ENCODE measurements around the gene INHBE. TPM values are rescaled to one million over a fixed set of nuclear protein-coding genes. Genes with fewer than 3 reads are reported as not detected.
A peak's percentile ranks its signal among the peaks of the same experiment; 100 is the strongest.

The INHBE gene
- total and polyA plus RNA-seq, 12 donors: 0.01 to 1.2 (median 0.38) TPM; not detected in 5

DNA sequence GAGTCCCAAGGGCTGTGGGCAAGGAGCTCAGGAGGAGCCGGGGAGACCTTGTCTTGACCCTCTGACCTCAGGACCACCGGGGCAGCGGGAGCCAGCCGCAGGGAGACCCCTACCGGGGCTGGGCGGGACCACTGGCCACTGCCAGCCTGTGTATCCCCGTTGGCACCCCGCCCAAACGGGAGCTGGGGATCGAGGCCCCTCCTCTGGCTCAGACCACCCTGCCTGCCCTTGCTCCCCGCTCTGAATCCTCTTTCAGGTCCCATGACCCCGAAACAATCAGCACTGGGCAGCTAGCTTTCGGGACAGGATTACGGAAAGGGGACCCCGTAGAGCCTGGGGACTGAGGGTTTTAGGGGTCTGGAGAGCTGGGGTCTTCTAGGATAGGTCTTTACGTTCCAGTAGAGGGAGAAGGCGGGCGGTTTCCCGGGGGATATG lies 5.8 kb downstream of the INHBE start:
- intact Hi-C loops (cut with DNase I): loop anchor here in 3 of 10 donors (5.0 to 10.0 kb wide), 3 partner anchors 161 to 246 kb away; partner anchors contain the start of gene NXPH4 (in 1 of the 3)
- DNase-seq (no peak), ATAC-seq (no peak)
- Histone ChIP-seq H3K27me3 (peaks cover 0 to 20% (median 0%) of the 10 kb centered on the region in 7 donors), H3K4me3 (peak overlapping the region; percentile 33 to 91 (median 70)), H3K9me3 (no peaks in the 10 kb centered on the region), H3K4me1 (peaks cover 5 to 41% (median 28%) of the 10 kb centered on the region in 9 donors), H3K36me3 (no peaks in the 10 kb centered on the region), H3K27ac (peak overlapping the region in 4 of 10 donors; percentile 27 to 76 (median 63))
- TF ChIP-seq, protein P1, sequence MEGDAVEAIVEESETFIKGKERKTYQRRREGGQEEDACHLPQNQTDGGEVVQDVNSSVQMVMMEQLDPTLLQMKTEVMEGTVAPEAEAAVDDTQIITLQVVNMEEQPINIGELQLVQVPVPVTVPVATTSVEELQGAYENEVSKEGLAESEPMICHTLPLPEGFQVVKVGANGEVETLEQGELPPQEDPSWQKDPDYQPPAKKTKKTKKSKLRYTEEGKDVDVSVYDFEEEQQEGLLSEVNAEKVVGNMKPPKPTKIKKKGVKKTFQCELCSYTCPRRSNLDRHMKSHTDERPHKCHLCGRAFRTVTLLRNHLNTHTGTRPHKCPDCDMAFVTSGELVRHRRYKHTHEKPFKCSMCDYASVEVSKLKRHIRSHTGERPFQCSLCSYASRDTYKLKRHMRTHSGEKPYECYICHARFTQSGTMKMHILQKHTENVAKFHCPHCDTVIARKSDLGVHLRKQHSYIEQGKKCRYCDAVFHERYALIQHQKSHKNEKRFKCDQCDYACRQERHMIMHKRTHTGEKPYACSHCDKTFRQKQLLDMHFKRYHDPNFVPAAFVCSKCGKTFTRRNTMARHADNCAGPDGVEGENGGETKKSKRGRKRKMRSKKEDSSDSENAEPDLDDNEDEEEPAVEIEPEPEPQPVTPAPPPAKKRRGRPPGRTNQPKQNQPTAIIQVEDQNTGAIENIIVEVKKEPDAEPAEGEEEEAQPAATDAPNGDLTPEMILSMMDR (IDR thresholded peaks at IDR 0.05): no peak
- 1 to 3% methylated on average over 19 of the region's 19 CpGs for WGBS, 2 donors

DNA sequence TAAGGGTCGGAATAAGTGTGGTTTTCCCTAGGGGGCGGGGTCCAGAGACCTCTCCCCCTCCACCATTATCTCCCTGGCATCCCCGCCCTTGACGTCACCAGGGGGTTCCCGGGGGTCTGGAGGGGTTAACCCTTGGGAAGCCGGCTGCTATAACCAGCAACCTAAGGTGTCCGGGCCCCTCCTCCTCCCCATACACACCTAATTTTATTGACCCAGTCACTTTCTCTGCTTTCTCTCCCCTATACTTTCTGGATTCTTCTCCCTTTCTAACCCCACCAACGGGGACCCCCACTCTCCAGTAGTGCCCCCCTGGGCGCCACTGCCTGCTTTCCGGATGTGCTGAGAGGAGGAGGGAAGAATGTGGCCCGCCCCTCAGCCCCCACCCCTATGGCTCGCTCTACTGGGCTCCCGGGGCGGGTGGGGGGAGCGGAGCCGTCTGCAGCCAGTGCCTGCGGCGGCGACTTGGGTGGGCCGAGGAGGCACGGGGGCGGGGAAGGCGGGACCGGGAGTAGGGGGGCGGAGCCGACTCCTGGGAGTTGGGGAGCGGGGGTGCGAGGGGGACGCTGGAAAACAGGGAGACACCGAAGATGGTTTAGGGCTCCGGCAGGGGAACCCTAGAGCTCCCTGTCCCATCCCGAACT lies 6.3 kb downstream of the INHBE start:
- 0 to 1% methylated on average over 31 to 32 of the region's 32 CpGs for WGBS, 2 donors
- Histone ChIP-seq H3K4me3 (peak overlapping the region; percentile 33 to 91 (median 70)), H3K36me3 (no peaks in the 10 kb centered on the region), H3K4me1 (peaks cover 5 to 41% (median 28%) of the 10 kb centered on the region in 9 donors), H3K9me3 (no peaks in the 10 kb centered on the region), H3K27me3 (peaks cover 0 to 20% (median 0%) of the 10 kb centered on the region in 7 donors), H3K27ac (peak overlapping the region in 7 of 10 donors; percentile 49 to 76 (median 71))
- DNase-seq (peak; percentile 67 to 71), ATAC-seq (peak; percentile 32 to 73 (median 52))
- TF ChIP-seq, protein P1 (IDR thresholded peaks at IDR 0.05): no peak
- intact Hi-C loops (cut with DNase I): loop anchor here in 3 of 10 donors (5.0 to 10.0 kb wide), 3 partner anchors 161 to 247 kb away; partner anchors contain the start of gene NXPH4 (in 1 of the 3)

DNA sequence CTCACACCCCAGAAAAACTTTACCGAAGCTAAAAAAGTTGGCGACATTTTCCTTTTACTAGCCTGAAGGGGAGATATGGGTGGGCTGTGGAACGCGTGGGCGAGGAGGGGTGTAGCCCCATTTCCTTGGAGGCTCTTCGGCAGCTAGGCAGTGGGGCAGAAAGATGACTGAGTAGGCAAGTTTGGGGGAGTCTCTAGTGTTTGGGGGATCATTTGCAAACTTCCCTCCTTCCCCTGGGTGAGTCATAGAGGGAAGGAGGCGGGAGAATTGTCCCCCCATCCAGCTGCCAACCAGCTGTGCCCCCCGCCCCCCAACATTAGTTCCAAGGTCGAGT lies 6.8 kb downstream of the INHBE start:
- H3K27ac ChIP-seq: peak overlapping the region in 9 of 10 donors; percentile 49 to 76 (median 71)

More for the DNA sequence above, 6.8 kb downstream of the INHBE start:
- peak in 2 of 8 donors; percentile 0 to 1 for ATAC-seq
- Histone ChIP-seq H3K36me3 (no peaks in the 10 kb centered on the region), H3K4me1 (peaks cover 5 to 41% (median 28%) of the 10 kb centered on the region in 9 donors), H3K4me3 (peak overlapping the region; percentile 33 to 91 (median 70)), H3K27me3 (peaks cover 0 to 20% (median 0%) of the 10 kb centered on the region in 7 donors), H3K9me3 (no peaks in the 10 kb centered on the region)
- WGBS, 2 donors: 0 to 1% methylated on average over 9 of the region's 9 CpGs
- DNase-seq: no peak
- TF ChIP-seq, protein P1 (IDR thresholded peaks at IDR 0.05): no peak
- intact Hi-C loops (cut with DNase I): loop anchor here in 3 of 10 donors (5.0 to 10.0 kb wide), 3 partner anchors 160 to 247 kb away; partner anchors contain the start of gene NXPH4 (in 1 of the 3)
